K562 (cell line): Measurements from ENCODE around the gene NBPF6. TPM values are rescaled to one million over a fixed set of nuclear protein-coding genes. Genes with fewer than 3 reads are reported as not detected.

Experiments
- DDX20 ChIP-seq: fragments of 450-650 bp; IDR thresholded peaks from 2 replicates; pipeline ENCODE4 v1.6.1; 2016; ENCODE audit warnings: missing genetic modification characterization, low read depth, mild to moderate bottlenecking, missing compliant biosample characterization, moderate library complexity
- ELF1 ChIP-seq: fragments of 200-800 bp; sonication (Bioruptor generic); IDR thresholded peaks from 2 replicates; pipeline ENCODE4 v1.6.1; 2016; ENCODE audit warnings: missing genetic modification characterization, missing compliant biosample characterization
- ELF4 ChIP-seq: fragments of 450-650 bp; formaldehyde crosslinking; IDR thresholded peaks from 2 replicates; pipeline ENCODE4 v1.4.0; 2022; ENCODE audit warnings: missing genetic modification characterization
- FOXP1 ChIP-seq: sonication (generic); formaldehyde crosslinking; IDR thresholded peaks from 2 replicates; pipeline ENCODE4 v1.8.0; 2022; ENCODE audit warnings: mild to moderate bottlenecking, missing genetic modification reagents
- NFYB ChIP-seq: IDR thresholded peaks from 2 replicates; pipeline ENCODE4 v1.6.1; 2011; ENCODE audit warnings: mild to moderate bottlenecking, moderate library complexity; ENCODE audit not compliant: insufficient read length; ENCODE audit errors: extremely low read depth
- OTX1 ChIP-seq: fragments of 450-650 bp; formaldehyde crosslinking; IDR thresholded peaks from 2 replicates; pipeline ENCODE4 v1.4.0; 2022; ENCODE audit warnings: mild to moderate bottlenecking
- POLR3A ChIP-seq: IDR thresholded peaks from 2 replicates; pipeline ENCODE4 v1.6.1; 2011; ENCODE audit warnings: borderline replicate concordance, mild to moderate bottlenecking, moderate library complexity; ENCODE audit not compliant: insufficient read length, insufficient read depth; ENCODE audit errors: extremely low read depth
- SMARCE1 ChIP-seq: fragments of 450-650 bp; IDR thresholded peaks from 2 replicates; pipeline ENCODE4 v1.7.1; 2016; ENCODE audit warnings: mild to moderate bottlenecking
- SUPT5H ChIP-seq: fragments of 450-650 bp; IDR thresholded peaks from 2 replicates; pipeline ENCODE4 v1.6.1; 2016
- ZNF140 ChIP-seq: fragments of 250-450 bp; sonication (Bioruptor Pico); IDR thresholded peaks from 2 replicates; pipeline ENCODE4 v1.8.0; 2021; ENCODE audit warnings: moderate library complexity, mild to moderate bottlenecking, inconsistent platforms
- ZNF696 ChIP-seq: fragments of 250-450 bp; sonication (Bioruptor Pico); conservative IDR thresholded peaks from 2 replicates; pipeline ENCODE4 v1.4.0; 2020; ENCODE audit warnings: mild to moderate bottlenecking, moderate library complexity
- polyA plus RNA-seq, 8 experiments: library from polyadenylated mRNA; depleted of rRNA in 4 of 8; stranded (reverse) in 5 of 8; unstranded in 3 of 8; fragments of >200 nt; fragmentation: Nextera tagmentation in 2 of 8; fragmentation: Illumina TruSeq in 1 of 8; extraction: Ambion mirVana in 2 of 8; extraction: Trizol in 1 of 8; gene quantifications; 2 replicates each; pipeline versions ENCODE4 v1.2.1 to v1.2.3, GENCODE V29; 2011 to 2014; ENCODE audit warnings: inconsistent platforms in 1 of 8, missing spikeins in 1 of 8
- total RNA-seq, 7 experiments: library from RNA; depleted of rRNA in 6 of 7; stranded (reverse); fragments of >200 nt in 6 of 7; fragmentation: Illumina TruSeq in 2 of 7; extraction: Trizol in 2 of 7; gene quantifications; 2 replicates each; pipeline versions ENCODE4 v1.2.1 to v1.2.3, GENCODE V29; 2011 to 2021; ENCODE audit warnings: low replicate concordance in 1 of 7
- TF ChIP-seq, protein P1 (sequence below), 2 experiments: fragments of 450-650 bp; conservative IDR thresholded peaks; 2 replicates each; pipeline ENCODE4 v1.6.1; 2017; ENCODE audit warnings: mild to moderate bottlenecking in 2 of 2, moderate library complexity in 2 of 2
- TF ChIP-seq, protein P2 (sequence below): fragments of 250-450 bp; sonication (Bioruptor Pico); IDR thresholded peaks from 2 replicates; pipeline ENCODE4 v1.4.0; 2020; ENCODE audit warnings: mild to moderate bottlenecking, moderate library complexity
- TF ChIP-seq, protein P3 (sequence below): sonication (generic); formaldehyde crosslinking; IDR thresholded peaks from 2 replicates; pipeline ENCODE4 v1.8.1; 2023; ENCODE audit warnings: missing genetic modification reagents, mild to moderate bottlenecking, borderline replicate concordance
- TF ChIP-seq, protein P4 (sequence below): fragments of 200-800 bp; sonication (Bioruptor generic); IDR thresholded peaks from 2 replicates; pipeline ENCODE4 v1.6.1; 2017; ENCODE audit warnings: missing genetic modification characterization, missing compliant biosample characterization
- TF ChIP-seq, protein P5 (sequence below): fragments of 450-650 bp; IDR thresholded peaks from 2 replicates; pipeline ENCODE4 v1.6.1; 2016; ENCODE audit warnings: low read depth, mild to moderate bottlenecking, moderate library complexity

Gene NBPF6
- total and polyA plus RNA-seq, 9 of the 15 experiments (the other 6 are each of a cell fraction or from before 2014, with no cell fraction given) = 2.7 to 10.0 (median 6.0) TPM

DNA sequence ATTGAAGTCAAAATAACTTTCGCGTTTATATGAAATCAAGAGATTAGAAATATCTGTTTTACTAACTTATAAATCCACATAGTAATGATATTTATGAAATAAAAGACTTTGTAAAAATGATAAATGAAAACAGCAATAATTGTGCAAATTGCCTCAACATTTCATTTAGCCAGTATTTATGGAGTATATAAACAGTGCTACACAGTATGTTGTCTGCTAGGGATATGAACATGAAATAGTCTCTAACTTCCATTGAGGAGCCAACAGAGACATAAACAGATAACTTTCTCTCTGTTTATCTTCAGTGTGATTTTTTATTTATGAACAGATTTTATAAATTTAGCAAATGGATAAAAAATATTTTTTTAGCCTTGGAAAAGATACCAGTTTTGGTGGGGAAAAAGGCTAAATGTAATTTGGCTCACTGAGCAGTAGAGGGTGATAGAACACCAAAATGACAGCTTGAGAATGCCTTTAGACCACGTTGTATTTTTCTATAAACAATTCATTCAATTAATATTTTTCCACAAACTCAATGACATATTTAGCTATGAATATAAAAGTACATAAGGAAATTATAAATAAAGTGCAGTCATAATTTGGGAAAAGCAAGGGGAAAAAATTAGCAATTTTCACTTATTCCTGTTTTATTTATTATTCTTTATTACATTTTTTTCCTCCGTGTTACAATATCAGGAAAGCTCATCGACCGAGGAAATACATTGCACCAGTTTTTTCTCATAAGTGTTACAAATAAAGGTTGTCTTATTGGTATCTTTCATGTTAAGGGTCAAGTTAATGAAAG is 62.3 kb downstream of the NBPF6 start (continued):
- TF ChIP-seq, protein P1, sequence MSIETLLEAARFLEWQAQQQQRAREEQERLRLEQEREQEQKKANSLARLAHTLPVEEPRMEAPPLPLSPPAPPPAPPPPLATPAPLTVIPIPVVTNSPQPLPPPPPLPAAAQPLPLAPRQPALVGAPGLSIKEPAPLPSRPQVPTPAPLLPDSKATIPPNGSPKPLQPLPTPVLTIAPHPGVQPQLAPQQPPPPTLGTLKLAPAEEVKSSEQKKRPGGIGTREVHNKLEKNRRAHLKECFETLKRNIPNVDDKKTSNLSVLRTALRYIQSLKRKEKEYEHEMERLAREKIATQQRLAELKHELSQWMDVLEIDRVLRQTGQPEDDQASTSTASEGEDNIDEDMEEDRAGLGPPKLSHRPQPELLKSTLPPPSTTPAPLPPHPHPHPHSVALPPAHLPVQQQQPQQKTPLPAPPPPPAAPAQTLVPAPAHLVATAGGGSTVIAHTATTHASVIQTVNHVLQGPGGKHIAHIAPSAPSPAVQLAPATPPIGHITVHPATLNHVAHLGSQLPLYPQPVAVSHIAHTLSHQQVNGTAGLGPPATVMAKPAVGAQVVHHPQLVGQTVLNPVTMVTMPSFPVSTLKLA (conservative IDR thresholded peaks at IDR 0.05) = peak; percentile 69
- TF ChIP-seq, protein P2, sequence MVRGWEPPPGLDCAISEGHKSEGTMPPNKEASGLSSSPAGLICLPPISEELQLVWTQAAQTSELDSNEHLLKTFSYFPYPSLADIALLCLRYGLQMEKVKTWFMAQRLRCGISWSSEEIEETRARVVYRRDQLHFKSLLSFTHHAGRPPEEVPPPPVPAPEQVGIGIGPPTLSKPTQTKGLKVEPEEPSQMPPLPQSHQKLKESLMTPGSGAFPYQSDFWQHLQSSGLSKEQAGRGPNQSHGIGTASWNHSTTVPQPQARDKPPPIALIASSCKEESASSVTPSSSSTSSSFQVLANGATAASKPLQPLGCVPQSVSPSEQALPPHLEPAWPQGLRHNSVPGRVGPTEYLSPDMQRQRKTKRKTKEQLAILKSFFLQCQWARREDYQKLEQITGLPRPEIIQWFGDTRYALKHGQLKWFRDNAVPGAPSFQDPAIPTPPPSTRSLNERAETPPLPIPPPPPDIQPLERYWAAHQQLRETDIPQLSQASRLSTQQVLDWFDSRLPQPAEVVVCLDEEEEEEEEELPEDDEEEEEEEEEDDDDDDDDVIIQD = no peak
- TF ChIP-seq POLR3A (no peak), ZNF140 (no peak), ZNF696 (no peak), SUPT5H (no peak), SMARCE1 (no peak), FOXP1 (CRISPR knock-in tag) (no peak), DDX20 (tag) (no peak), OTX1 (CRISPR knock-in tag) (no peak), ELF4 (CRISPR knock-in tag) (no peak), NFYB (no peak), ELF1 (tag) (no peak)
- TF ChIP-seq, protein P3, sequence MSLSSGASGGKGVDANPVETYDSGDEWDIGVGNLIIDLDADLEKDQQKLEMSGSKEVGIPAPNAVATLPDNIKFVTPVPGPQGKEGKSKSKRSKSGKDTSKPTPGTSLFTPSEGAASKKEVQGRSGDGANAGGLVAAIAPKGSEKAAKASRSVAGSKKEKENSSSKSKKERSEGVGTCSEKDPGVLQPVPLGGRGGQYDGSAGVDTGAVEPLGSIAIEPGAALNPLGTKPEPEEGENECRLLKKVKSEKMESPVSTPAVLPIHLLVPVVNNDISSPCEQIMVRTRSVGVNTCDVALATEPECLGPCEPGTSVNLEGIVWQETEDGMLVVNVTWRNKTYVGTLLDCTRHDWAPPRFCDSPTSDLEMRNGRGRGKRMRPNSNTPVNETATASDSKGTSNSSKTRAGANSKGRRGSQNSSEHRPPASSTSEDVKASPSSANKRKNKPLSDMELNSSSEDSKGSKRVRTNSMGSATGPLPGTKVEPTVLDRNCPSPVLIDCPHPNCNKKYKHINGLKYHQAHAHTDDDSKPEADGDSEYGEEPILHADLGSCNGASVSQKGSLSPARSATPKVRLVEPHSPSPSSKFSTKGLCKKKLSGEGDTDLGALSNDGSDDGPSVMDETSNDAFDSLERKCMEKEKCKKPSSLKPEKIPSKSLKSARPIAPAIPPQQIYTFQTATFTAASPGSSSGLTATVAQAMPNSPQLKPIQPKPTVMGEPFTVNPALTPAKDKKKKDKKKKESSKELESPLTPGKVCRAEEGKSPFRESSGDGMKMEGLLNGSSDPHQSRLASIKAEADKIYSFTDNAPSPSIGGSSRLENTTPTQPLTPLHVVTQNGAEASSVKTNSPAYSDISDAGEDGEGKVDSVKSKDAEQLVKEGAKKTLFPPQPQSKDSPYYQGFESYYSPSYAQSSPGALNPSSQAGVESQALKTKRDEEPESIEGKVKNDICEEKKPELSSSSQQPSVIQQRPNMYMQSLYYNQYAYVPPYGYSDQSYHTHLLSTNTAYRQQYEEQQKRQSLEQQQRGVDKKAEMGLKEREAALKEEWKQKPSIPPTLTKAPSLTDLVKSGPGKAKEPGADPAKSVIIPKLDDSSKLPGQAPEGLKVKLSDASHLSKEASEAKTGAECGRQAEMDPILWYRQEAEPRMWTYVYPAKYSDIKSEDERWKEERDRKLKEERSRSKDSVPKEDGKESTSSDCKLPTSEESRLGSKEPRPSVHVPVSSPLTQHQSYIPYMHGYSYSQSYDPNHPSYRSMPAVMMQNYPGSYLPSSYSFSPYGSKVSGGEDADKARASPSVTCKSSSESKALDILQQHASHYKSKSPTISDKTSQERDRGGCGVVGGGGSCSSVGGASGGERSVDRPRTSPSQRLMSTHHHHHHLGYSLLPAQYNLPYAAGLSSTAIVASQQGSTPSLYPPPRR (CRISPR knock-in tag) = no peak
- TF ChIP-seq, protein P4, sequence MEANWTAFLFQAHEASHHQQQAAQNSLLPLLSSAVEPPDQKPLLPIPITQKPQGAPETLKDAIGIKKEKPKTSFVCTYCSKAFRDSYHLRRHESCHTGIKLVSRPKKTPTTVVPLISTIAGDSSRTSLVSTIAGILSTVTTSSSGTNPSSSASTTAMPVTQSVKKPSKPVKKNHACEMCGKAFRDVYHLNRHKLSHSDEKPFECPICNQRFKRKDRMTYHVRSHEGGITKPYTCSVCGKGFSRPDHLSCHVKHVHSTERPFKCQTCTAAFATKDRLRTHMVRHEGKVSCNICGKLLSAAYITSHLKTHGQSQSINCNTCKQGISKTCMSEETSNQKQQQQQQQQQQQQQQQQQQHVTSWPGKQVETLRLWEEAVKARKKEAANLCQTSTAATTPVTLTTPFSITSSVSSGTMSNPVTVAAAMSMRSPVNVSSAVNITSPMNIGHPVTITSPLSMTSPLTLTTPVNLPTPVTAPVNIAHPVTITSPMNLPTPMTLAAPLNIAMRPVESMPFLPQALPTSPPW (CRISPR knock-in tag) = no peak
- TF ChIP-seq, protein P5, sequence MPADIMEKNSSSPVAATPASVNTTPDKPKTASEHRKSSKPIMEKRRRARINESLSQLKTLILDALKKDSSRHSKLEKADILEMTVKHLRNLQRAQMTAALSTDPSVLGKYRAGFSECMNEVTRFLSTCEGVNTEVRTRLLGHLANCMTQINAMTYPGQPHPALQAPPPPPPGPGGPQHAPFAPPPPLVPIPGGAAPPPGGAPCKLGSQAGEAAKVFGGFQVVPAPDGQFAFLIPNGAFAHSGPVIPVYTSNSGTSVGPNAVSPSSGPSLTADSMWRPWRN = no peak
